Lung (tissue), 12 donors: ENCODE measurements around the gene CCDC38. TPM values are rescaled to one million over a fixed set of nuclear protein-coding genes. Genes with fewer than 3 reads are reported as not detected.

Experiments
- ATAC-seq: fragments of 200-7000 bp; cut with Tn5 transposase; one replicate; pipeline ENCODE4 v1.9.1; 2020; ENCODE audit warnings: moderate number of reproducible peaks; ENCODE audit not compliant: insufficient read depth, low FRiP score
- DNase-seq, 3 donors: peaks; one replicate each; pipeline ENCODE4 v3.0.0-alpha.2; 2013 to 2017
- H3K27ac ChIP-seq, 2 donors: one replicate each; pipeline ENCODE4 v1.5.1; 2013; ENCODE audit warnings: mild to moderate bottlenecking in 2 of 2, moderate library complexity in 2 of 2, control low read depth in 1 of 2, inconsistent platforms in 1 of 2, low read depth in 1 of 2, low read length in 1 of 2
- H3K27me3 ChIP-seq, 3 donors: one replicate each; pipeline ENCODE4 v1.5.1; 2013; ENCODE audit warnings: low read length in 2 of 3; ENCODE audit not compliant: control insufficient read depth in 3 of 3, insufficient read depth in 3 of 3
- H3K36me3 ChIP-seq, 4 donors: one replicate each; pipeline ENCODE4 v1.5.1; 2013; ENCODE audit warnings: low read length in 4 of 4, mild to moderate bottlenecking in 1 of 4, moderate library complexity in 1 of 4; ENCODE audit not compliant: control insufficient read depth in 4 of 4, insufficient read depth in 4 of 4
- H3K4me1 ChIP-seq, 5 donors: one replicate each; pipeline ENCODE4 v1.5.1; 2013; ENCODE audit warnings: low read length in 5 of 5, mild to moderate bottlenecking in 2 of 5, moderate library complexity in 1 of 5; ENCODE audit not compliant: control insufficient read depth in 5 of 5, insufficient read depth in 5 of 5
- H3K4me3 ChIP-seq: one replicate; pipeline ENCODE4 v1.5.1; 2013; ENCODE audit warnings: mild to moderate bottlenecking, control low read depth, moderate library complexity
- H3K9ac ChIP-seq, 2 donors: one replicate each; pipeline ENCODE4 v1.5.1; 2013; ENCODE audit warnings: low read length in 2 of 2, control low read depth in 1 of 2; ENCODE audit not compliant: insufficient read depth in 1 of 2
- H3K9me3 ChIP-seq, 4 donors: one replicate each; pipeline ENCODE4 v1.5.1; 2013; ENCODE audit warnings: low read length in 3 of 4, mild to moderate bottlenecking in 1 of 4, moderate library complexity in 1 of 4; ENCODE audit not compliant: control insufficient read depth in 4 of 4, insufficient read depth in 3 of 4
- WGBS, 2 donors: extraction: QIAGEN DNeasy Blood & Tissue Kit; methylation state at CpG; one replicate each; pipeline ENCODE4 v1.1.7; 2013; 5-methylcytosine and 5-hydroxymethylcytosine counted together
- polyA plus RNA-seq, 2 donors: library from polyadenylated mRNA; stranded (reverse); fragments of 200-250 nt; gene quantifications; one replicate each; pipeline ENCODE4 v1.2.1, GENCODE V29; 2013
- total RNA-seq, 2 donors: library from RNA; depleted of rRNA in 1 of 2; stranded (reverse); fragments of >200 nt in 1 of 2; gene quantifications; one replicate each; pipeline ENCODE4 v1.2.1, GENCODE V29; 2014 to 2021
- TF ChIP-seq, protein P1 (sequence below): IDR thresholded peaks from 2 replicates; pipeline ENCODE4 v1.5.1; 2012; ENCODE audit warnings: mild to moderate bottlenecking; ENCODE audit errors: control extremely low read depth, extremely low read depth
- donor health status: control.
- donor health status: control.
- donor health status: Bipolar disorder and iron deficiency.
- donor health status: healthy.
- donor health status: DM: yes; HTN: yes; CAD: no.

Gene CCDC38
- total and polyA plus RNA-seq, 4 donors = 0.04 to 0.15 (median 0.05) TPM; not detected in 1

DNA sequence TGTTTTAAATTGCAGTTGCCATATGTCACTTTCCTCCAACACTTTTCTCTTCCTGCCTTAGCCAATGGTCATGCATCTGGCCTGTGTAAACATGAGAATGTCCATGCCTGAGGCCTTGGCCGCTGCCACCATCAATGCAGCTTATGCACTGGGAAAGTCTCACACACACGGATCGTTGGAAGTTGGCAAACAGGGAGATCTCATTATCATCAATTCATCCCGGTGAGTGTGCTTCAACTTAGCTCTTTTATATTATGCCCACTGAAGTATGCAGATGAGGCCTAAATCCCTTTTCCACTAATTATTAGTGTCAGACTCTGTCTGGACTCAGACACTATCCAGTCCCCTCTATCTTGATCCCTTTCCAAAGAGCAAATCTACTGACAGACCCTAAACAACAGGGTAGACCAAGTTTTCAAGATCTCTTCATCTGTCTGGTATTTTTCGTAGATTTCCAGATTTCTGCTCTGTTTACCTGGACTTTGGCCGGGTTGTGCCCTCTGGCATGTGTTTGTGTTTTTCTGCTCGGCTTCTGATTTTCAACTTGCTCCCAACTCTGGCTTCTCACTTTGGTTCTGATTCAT lies 24.0 kb upstream of the CCDC38 start:
- no peaks in the 10 kb centered on the region for H3K4me1 ChIP-seq
- DNase-seq (peak in 1 of 3 donors; percentile 7), ATAC-seq (no peak)
- 73 to 89% methylated on average over 7 of the region's 7 CpGs for WGBS, 2 donors
- peaks cover 0 to 2% (median 0%) of the 10 kb centered on the region in 4 donors for H3K9me3 ChIP-seq
- H3K4me3 ChIP-seq = no peak overlapping the region
- no peaks in the 10 kb centered on the region for H3K36me3 ChIP-seq
- H3K9ac ChIP-seq = no peak overlapping the region
- TF ChIP-seq, protein P1, sequence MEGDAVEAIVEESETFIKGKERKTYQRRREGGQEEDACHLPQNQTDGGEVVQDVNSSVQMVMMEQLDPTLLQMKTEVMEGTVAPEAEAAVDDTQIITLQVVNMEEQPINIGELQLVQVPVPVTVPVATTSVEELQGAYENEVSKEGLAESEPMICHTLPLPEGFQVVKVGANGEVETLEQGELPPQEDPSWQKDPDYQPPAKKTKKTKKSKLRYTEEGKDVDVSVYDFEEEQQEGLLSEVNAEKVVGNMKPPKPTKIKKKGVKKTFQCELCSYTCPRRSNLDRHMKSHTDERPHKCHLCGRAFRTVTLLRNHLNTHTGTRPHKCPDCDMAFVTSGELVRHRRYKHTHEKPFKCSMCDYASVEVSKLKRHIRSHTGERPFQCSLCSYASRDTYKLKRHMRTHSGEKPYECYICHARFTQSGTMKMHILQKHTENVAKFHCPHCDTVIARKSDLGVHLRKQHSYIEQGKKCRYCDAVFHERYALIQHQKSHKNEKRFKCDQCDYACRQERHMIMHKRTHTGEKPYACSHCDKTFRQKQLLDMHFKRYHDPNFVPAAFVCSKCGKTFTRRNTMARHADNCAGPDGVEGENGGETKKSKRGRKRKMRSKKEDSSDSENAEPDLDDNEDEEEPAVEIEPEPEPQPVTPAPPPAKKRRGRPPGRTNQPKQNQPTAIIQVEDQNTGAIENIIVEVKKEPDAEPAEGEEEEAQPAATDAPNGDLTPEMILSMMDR = no peak
- no peaks in the 10 kb centered on the region for H3K27me3 ChIP-seq
- H3K27ac ChIP-seq = no peak overlapping the region

DNA sequence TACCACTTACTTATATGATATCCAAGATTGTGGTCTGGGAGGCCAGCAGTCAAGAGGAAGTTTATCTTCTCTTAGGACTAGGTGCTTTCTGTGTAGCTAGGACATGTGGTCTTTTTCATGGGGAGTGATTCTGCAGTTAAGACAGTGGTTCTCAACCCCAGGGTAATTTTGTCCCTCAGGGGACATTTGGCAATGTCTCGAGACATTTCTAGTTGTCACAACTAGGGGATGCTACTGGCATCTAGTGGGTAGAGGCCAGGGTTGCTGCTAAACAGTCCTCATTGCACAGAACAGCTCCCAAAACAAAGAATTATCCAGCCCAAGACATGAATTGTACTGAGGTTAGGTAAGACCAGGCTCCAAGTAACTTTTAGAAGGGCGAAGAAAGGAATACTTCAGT lies 20.7 kb upstream of the CCDC38 start:
- WGBS, 2 donors = 77 to 82% methylated on average over 2 of the region's 2 CpGs
- no peak for ATAC-seq

DNA sequence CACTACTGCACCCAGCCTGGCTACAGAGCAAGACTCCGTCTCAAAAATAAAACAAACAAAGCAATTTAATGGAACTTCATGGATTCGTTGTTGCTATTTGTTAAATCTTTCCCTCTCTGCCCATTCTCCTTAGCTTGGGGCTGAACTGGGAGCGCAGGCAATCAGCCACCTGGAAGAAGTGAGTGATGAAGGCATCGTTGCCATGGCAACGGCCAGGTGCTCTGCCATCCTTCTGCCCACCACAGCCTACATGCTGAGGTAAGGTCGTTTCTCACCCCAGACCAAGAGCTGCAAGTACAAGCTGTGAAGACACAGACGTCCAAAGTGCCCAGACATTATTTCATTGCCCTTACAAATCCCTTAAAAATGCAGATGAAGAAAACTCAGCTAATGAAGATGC lies 19.8 kb upstream of the CCDC38 start:
- H3K36me3 ChIP-seq = no peaks in the 10 kb centered on the region
- TF ChIP-seq, protein P1 = no peak
- no peaks in the 10 kb centered on the region for H3K4me1 ChIP-seq
- H3K9me3 ChIP-seq = peaks cover 0 to 2% (median 0%) of the 10 kb centered on the region in 4 donors
- 79 to 83% methylated on average over 7 of the region's 7 CpGs for WGBS, 2 donors
- no peak overlapping the region for H3K27ac ChIP-seq
- no peak overlapping the region for H3K9ac ChIP-seq
- H3K27me3 ChIP-seq = no peaks in the 10 kb centered on the region
- DNase-seq = no peak
- ATAC-seq = no peak
- no peak overlapping the region for H3K4me3 ChIP-seq

More for the DNA sequence above, 20.7 kb upstream of the CCDC38 start:
- H3K36me3 ChIP-seq = no peaks in the 10 kb centered on the region
- TF ChIP-seq, protein P1 = no peak
- no peaks in the 10 kb centered on the region for H3K27me3 ChIP-seq
- H3K27ac ChIP-seq = no peak overlapping the region
- no peak overlapping the region for H3K9ac ChIP-seq
- peaks cover 0 to 2% (median 0%) of the 10 kb centered on the region in 4 donors for H3K9me3 ChIP-seq
- no peaks in the 10 kb centered on the region for H3K4me1 ChIP-seq
- DNase-seq = no peak
- no peak overlapping the region for H3K4me3 ChIP-seq

DNA sequence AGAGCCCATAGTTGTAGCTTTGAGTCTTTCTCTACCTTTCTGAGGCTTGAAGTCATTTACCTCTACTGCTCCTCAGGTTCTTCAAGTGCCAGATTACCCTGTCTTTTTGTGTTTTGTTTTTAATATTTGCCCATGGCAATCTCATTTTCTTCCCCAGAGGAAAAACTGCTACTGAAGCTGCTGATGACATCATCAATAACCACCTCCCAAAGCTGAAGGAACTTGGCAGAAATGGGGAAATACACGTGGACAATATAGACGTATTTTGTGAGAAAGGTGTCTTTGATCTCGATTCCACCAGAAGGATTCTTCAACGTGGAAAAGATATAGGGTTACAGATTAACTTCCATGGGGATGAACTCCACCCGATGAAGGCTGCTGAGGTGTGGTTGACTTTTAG lies 17.8 kb upstream of the CCDC38 start:
- TF ChIP-seq, protein P1 = no peak
- no peak overlapping the region for H3K9ac ChIP-seq
- DNase-seq (no peak), ATAC-seq (no peak)
- no peaks in the 10 kb centered on the region for H3K36me3 ChIP-seq
- 58 to 62% methylated on average over 5 of the region's 5 CpGs for WGBS, 2 donors
- no peaks in the 10 kb centered on the region for H3K4me1 ChIP-seq
- H3K27me3 ChIP-seq = peaks cover 0 to 2% (median 0%) of the 10 kb centered on the region in 3 donors
- no peak overlapping the region for H3K4me3 ChIP-seq
- no peaks in the 10 kb centered on the region for H3K9me3 ChIP-seq
- H3K27ac ChIP-seq = no peak overlapping the region
